NCI-H1417 (cell line): Measurements from ENCODE around the gene ELOVL6.
"Not testable (repeated sequence)": the region's sequence is repeated elsewhere in the genome, so short reads cannot be mapped to it uniquely, and the experiment has no call there.

Experiments used
- DNase-seq, 3 experiments: peaks; one replicate each; lab custom pipeline; 2025; lab: John Stamatoyannopoulos, UW

The ELOVL6 gene

GRCh38 chr4:110196871-110197528 lies 1.4 kb downstream of the ELOVL6 start:
- peak; percentile 9 to 80 (median 75) for DNase-seq

- peak in 2 of 3 experiments; percentile 80 to 89 for DNase-seq
Observed at GRCh38 chr4:110196206-110196870, 2.1 kb downstream of the ELOVL6 start.

- peak in 1 of 3 experiments; percentile 41 for DNase-seq
Observed at GRCh38 chr4:110195561-110196205, 2.7 kb downstream of the ELOVL6 start.

DNA sequence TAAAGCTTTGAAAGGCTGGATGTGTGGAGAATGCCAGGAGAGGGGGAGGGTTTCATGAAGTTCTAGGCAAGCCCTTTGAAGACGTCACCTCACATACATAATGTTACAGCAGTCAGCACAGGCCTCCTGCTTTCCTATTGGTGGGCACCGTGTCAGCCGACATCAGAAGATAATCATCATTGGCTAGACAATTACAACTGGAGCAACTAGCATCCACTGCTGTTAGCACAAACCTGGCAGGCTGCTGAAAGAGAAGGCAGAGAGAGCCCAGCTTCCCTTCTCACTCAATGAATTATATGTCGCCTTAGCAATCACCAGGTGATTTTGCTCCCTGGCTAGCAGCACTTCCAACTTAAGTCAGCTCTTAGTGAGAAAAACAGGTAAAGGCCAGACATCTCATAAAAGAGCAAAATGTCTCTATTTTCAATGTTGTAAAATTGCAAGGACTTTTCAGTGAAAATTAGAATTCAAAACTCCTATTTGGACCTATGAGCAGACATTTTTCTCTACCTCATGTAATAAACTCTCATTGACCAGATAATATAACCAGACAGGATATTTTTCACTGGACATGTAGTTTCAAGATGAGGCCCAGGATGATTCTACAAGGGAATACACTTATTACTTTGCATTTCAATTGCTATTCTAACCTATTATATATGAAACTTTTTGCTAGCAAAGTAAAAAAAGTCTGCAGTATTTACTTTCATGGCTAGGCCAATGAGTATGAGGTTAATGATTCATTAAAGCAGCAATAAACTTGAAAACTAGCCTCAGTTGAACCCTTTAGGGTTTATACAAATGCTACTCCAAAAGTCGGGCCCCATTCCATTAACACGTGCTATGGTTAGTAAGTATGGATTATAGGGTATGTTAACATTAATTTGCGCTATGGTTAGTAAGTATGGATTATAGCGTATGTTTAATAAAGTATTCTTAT lies 4.3 kb downstream of the ELOVL6 start:
- DNase-seq: peak in 2 of 3 experiments; percentile 69 to 89

DNA sequence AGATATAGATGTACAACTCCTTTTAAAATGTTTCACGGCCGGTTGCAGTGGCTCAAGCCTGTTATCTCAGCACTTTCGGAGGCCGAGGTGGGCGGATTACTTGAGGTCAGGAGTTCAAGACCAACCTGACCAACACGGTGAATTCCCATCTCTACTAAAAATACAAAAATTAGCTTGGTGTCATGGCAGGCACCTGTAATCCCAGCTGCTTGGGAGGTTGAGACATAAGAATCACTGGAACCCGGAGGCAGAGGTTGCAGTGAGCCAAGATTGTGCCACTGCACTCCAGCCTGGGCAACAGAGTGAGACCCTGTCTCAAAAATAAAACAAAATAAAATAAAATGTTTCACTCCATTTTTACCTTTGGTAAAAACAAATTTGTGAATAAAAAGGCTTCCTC lies 5.1 kb downstream of the ELOVL6 start:
- DNase-seq: not testable (repeated sequence)

- no peak for DNase-seq
Observed at GRCh38 chr4:110190249-110190648, 8.2 kb downstream of the ELOVL6 start.

GRCh38 chr4:110188113-110188512 lies 10.3 kb downstream of the ELOVL6 start:
- no peak for DNase-seq

GRCh38 chr4:110184791-110185155 lies 13.6 kb downstream of the ELOVL6 start:
- no peak for DNase-seq

GRCh38 chr4:110184140-110184790 lies 14.2 kb downstream of the ELOVL6 start:
- no peak for DNase-seq

DNA sequence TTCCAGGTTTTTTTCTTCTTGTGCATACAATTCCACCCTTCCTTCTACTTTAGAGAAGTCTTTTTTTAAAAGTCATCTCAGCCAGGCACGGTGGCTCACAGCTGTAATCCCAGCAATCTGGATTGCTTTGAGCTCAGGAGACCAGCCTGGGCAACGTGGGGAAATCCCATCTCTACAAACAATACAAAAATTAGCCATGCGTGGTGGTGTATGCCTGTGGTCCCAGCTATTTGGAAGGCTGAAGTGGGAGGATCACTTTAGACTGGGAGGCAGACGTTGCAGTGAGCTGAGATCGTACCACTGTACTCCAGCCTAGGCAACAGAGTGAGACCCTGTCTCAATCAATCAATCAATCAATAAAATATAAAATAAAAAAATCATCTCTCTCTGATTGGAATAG lies 14.8 kb downstream of the ELOVL6 start:
- DNase-seq: peak in 1 of 3 experiments; percentile 63

DNA sequence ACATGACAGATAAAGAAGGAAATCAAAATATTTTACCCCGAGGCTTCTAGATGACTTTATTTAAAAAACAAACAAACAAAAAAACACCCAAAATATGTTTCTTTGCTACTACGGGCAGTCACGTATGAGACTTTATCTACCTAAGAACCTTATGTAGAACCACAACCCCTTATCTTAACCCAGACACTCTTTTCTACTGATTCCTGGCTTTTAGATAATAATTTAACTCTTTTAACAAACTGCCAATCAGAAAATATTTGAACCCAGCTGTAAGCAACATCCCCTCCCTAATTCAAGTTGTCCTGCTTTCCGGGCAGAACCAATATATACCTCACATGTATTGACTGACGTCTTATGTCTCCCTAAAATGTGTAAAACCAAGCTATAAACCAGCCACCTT lies 15.4 kb downstream of the ELOVL6 start:
- DNase-seq: no peak

GRCh38 chr4:110181890-110182289 lies 16.5 kb downstream of the ELOVL6 start:
- no peak for DNase-seq

- DNase-seq: no peak
Observed at GRCh38 chr4:110175634-110176033, 22.8 kb downstream of the ELOVL6 start.

GRCh38 chr4:110172972-110173371 lies 25.4 kb downstream of the ELOVL6 start:
- DNase-seq: peak; percentile 49 to 92 (median 52)

DNA sequence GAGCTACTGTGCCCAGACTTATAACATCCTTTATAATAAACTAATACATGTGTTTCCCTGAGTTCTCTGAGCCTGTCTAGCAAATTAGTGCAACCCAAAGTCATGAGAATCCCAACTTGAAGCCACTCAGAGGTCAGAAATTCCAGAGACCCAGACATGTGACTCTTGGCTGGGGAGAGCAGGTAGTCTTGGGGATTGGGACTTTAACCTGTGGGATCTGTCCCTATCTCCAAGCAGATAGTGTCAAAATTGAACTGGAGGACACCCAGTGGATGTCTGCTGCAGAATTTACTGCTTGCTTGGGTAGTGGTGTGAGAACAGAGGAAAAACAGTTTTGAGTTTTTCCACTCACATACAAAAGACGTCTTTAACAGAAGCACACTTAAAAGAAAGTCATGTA lies 26.4 kb downstream of the ELOVL6 start:
- no peak for DNase-seq

GRCh38 chr4:110170861-110171260 lies 27.6 kb downstream of the ELOVL6 start:
- DNase-seq: no peak

- peak in 2 of 3 experiments; percentile 9 to 16 for DNase-seq
Observed at GRCh38 chr4:110165382-110166286, 32.8 kb downstream of the ELOVL6 start.

DNA sequence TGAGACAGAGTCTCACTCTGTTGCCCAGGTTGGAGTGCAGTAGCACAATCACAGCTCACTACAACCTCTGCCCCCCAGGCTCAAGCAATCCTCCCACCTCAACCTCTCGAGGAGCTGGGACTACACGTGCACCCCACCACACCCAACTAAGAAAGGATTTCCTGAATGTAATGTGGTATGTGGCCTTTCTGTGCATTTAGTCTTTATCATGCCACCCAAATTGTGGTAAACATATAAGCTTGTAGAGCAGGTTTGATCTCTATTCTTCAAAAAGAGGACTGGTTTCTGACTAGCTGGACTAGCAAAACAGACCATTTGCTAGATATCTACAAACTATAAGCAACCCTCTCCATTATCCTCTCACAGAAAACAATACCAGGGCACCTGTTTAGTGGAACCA lies 33.6 kb downstream of the ELOVL6 start:
- DNase-seq: peak in 1 of 3 experiments; percentile 16

- DNase-seq: no peak
Observed at GRCh38 chr4:110164251-110164650, 34.2 kb downstream of the ELOVL6 start.

GRCh38 chr4:110163327-110164069 lies 34.9 kb downstream of the ELOVL6 start:
- DNase-seq: no peak
